ENCODE results near the gene GSC. TPM values are rescaled to one million over a fixed set of nuclear protein-coding genes. Genes with fewer than 3 reads are reported as not detected.

GSC gene
- polyA plus RNA-seq, 4 donors: not detected

Other genes with a start within 250 kb of the GSC start
- gene SERPINA4, start 208.7 kb downstream of the GSC start, polyA plus RNA-seq: 10 to 100 TPM in 1 of 4 donors, 1 to 10 TPM in 1, not detected in 2; 1.2 to 98.2 TPM
- 1 to 10 TPM in 2 of 4 donors, under 1 TPM in 1, not detected in 1; 0.54 to 8.6 (median 1.7) TPM for gene SERPINA5, start 188.7 kb downstream of the GSC start, polyA plus RNA-seq
- gene SERPINA3, start 157.7 kb downstream of the GSC start, polyA plus RNA-seq: 100 to 1,000 TPM in 1 of 4 donors, 1 to 10 TPM in 2, under 1 TPM in 1; 0.28 to 178 (median 5.1) TPM